GM12878 (cell line): ENCODE results near the gene PF4V1. TPM values are rescaled to one million over a fixed set of nuclear protein-coding genes. Genes with fewer than 3 reads are reported as not detected.

ENCODE experiments used
- ATAC-seq: fragments of 200-7000 bp; cut with Tn5 transposase; 3 replicates; pipeline ENCODE4 v1.9.1; 2020; ENCODE audit warnings: mild to moderate bottlenecking, moderate library complexity
- BruUV-seq: library from RNA; stranded (reverse); fragments of 400-500 nt; replicated peaks from 2 replicates; lab custom pipeline; 2021; lab: Mats Ljungman, UMichigan
- CTCF ChIA-PET: fragments of 300-600 bp; sonication (Branson Sonifier 250); formaldehyde crosslinking; extraction: SDS; loops from one replicate; lab custom pipeline; 2021; ENCODE audit warnings: inconsistent platforms; lab: Yijun Ruan, JAX
- POLR2A ChIA-PET: fragments of 350-600 bp; formaldehyde crosslinking; extraction: SDS; loops from one replicate; lab custom pipeline; 2021; ENCODE audit warnings: inconsistent platforms; lab: Charles Lee
- RAD21 ChIA-PET: fragments of 300-600 bp; sonication (Branson Sonifier 250); formaldehyde crosslinking; loops from one replicate; lab custom pipeline; 2023; ENCODE audit warnings: antibody characterized with exemption; ENCODE audit not compliant: unreplicated experiment; lab: Charles Lee
- SMC1A ChIA-PET: fragments of 300-600 bp; sonication (Branson Sonifier 250); formaldehyde crosslinking; loops from one replicate; lab custom pipeline; 2023; ENCODE audit not compliant: unreplicated experiment, uncharacterized antibody; lab: Charles Lee
- DNase-seq: peaks from one replicate; pipeline ENCODE4 v3.0.0-alpha.2; 2011; ENCODE audit warnings: low read depth, low spot score
- FAIRE-seq: peaks from 3 replicates; lab custom pipeline; 2011; peaks lifted over from hg19 to GRCh38; lab: Jason Lieb, UNC
- H2AFZ ChIP-seq: 2 replicates; pipeline ENCODE4 v1.6.0; 2011; ENCODE audit warnings: low read depth, low read length, control low read depth; ENCODE audit not compliant: control insufficient read depth
- H3K27ac ChIP-seq: 2 replicates; pipeline ENCODE4 v1.5.1; 2011; ENCODE audit warnings: control low read depth; ENCODE audit not compliant: control insufficient read depth, insufficient read depth
- H3K27me3 ChIP-seq, 2 experiments: replicated peaks in 1 of 2; 2 replicates each; pipeline versions ENCODE4 v1.6.0 to v1.6.1; 2011; ENCODE audit warnings: low read length in 1 of 2; ENCODE audit not compliant: control insufficient read depth in 2 of 2, insufficient read depth in 2 of 2
- H3K36me3 ChIP-seq, 2 experiments: 2 replicates each; pipeline ENCODE4 v1.5.1; 2011; ENCODE audit warnings: low read length in 1 of 2; ENCODE audit not compliant: control insufficient read depth in 2 of 2, insufficient read depth in 2 of 2
- H3K4me1 ChIP-seq: 2 replicates; pipeline ENCODE4 v1.6.1; 2011; ENCODE audit warnings: mild to moderate bottlenecking, low read length, moderate library complexity, mixed read lengths; ENCODE audit not compliant: control insufficient read depth, insufficient read depth
- H3K4me2 ChIP-seq: 2 replicates; pipeline ENCODE4 v1.6.0; 2011; ENCODE audit warnings: control low read depth; ENCODE audit not compliant: control insufficient read depth, insufficient read depth
- H3K4me3 ChIP-seq: fragments of 200-600 bp; sonication (generic); 2 replicates; pipeline ENCODE4 v1.5.1; 2016
- H3K79me2 ChIP-seq: 2 replicates; pipeline ENCODE4 v1.6.0; 2011; ENCODE audit warnings: low read length; ENCODE audit not compliant: control insufficient read depth, insufficient read depth
- H3K9ac ChIP-seq: 2 replicates; pipeline ENCODE4 v1.8.0; 2011; ENCODE audit warnings: low read length, control low read depth, mixed read lengths; ENCODE audit not compliant: control insufficient read depth, insufficient read depth
- H3K9me3 ChIP-seq: replicated peaks from 3 replicates; pipeline ENCODE4 v1.5.1; 2011; ENCODE audit warnings: mild to moderate bottlenecking, low read length; ENCODE audit not compliant: control insufficient read depth, insufficient read depth
- H4K20me1 ChIP-seq: 2 replicates; pipeline ENCODE4 v1.6.0; 2011; ENCODE audit not compliant: control insufficient read depth, insufficient read depth
- BACH1 ChIP-seq: fragments of 450-650 bp; IDR thresholded peaks from 2 replicates; pipeline ENCODE4 v1.6.1; 2017; ENCODE audit warnings: mild to moderate bottlenecking, borderline replicate concordance
- RBBP5 ChIP-seq: fragments of 200-600 bp; sonication (generic); conservative IDR thresholded peaks from 2 replicates; pipeline ENCODE4 v1.6.1; 2016
- RELA ChIP-seq: fragments of 450-650 bp; IDR thresholded peaks from 2 replicates; pipeline ENCODE4 v1.8.0; 2014; ENCODE audit warnings: borderline replicate concordance; ENCODE audit not compliant: partially characterized antibody
- SKIL ChIP-seq: fragments of 450-650 bp; IDR thresholded peaks from 2 replicates; pipeline ENCODE4 v1.6.1; 2017; ENCODE audit warnings: mild to moderate bottlenecking, low read depth, inconsistent platforms; ENCODE audit not compliant: poor library complexity, severe bottlenecking
- TAF1 ChIP-seq: IDR thresholded peaks from 2 replicates; pipeline ENCODE4 v1.6.1; 2011; ENCODE audit warnings: mild to moderate bottlenecking, low read depth, low read length, borderline replicate concordance
- ZNF207 ChIP-seq: fragments of 450-650 bp; IDR thresholded peaks from 2 replicates; pipeline ENCODE4 v1.6.1; 2014; ENCODE audit warnings: antibody characterized with exemption, mild to moderate bottlenecking, borderline replicate concordance
- ZNF687 ChIP-seq: fragments of 450-650 bp; IDR thresholded peaks from 2 replicates; pipeline ENCODE4 v1.6.1; 2017; ENCODE audit warnings: mild to moderate bottlenecking, moderate library complexity
- ZZZ3 ChIP-seq: IDR thresholded peaks from 2 replicates; pipeline ENCODE4 v1.6.1; 2011; ENCODE audit warnings: low read depth; ENCODE audit not compliant: control insufficient read depth, insufficient read length
- WGBS: methylation state at CpG from one replicate; pipeline ENCODE4 v1.1.6; 2016; ENCODE audit warnings: low lambda C conversion rate; ENCODE audit not compliant: insufficient replicate concordance, insufficient coverage; ENCODE audit errors: missing lambda C conversion rate; 5-methylcytosine and 5-hydroxymethylcytosine counted together
- in situ Hi-C: fragments of 300-500 bp; cut with MboI; formaldehyde crosslinking; loops from 9 replicates; pipeline ENCODE4 v1.14.3; 2018; ENCODE audit warnings: mixed read lengths
- intact Hi-C: fragments of 100-400 bp; cut with micrococcal nuclease; formaldehyde crosslinking; loops from one replicate; pipeline ENCODE4 v1.14.2; 2022; ENCODE audit not compliant: unreplicated experiment
- polyA plus RNA-seq, 11 experiments: library from polyadenylated mRNA; depleted of rRNA in 4 of 11; unstranded in 6 of 11; stranded (reverse) in 5 of 11; fragments of >200 nt; fragmentation: Nextera tagmentation in 4 of 11; fragmentation: Illumina TruSeq in 1 of 11; extraction: Ambion mirVana in 4 of 11; extraction: Trizol in 1 of 11; gene quantifications; 1 replicate in 1 of 11; 2 replicates in 10 of 11; pipeline versions ENCODE4 v1.2.1 to v1.2.3, GENCODE V29; 2011 to 2016; ENCODE audit warnings: inconsistent platforms in 2 of 11, missing spikeins in 2 of 11, low read depth in 1 of 11
- total RNA-seq, 4 experiments: library from RNA; depleted of rRNA in 3 of 4; stranded (reverse); fragments of >200 nt in 3 of 4; fragmentation: Illumina TruSeq in 1 of 4; extraction: Trizol in 1 of 4; gene quantifications; 2 replicates each; pipeline versions ENCODE4 v1.2.1 to v1.2.3, GENCODE V29; 2013 to 2021
- TF ChIP-seq, protein P1 (sequence below): fragments of 450-650 bp; IDR thresholded peaks from 2 replicates; pipeline ENCODE4 v1.6.1; 2017; ENCODE audit warnings: borderline replicate concordance
- TF ChIP-seq, protein P2 (sequence below): IDR thresholded peaks from 2 replicates; pipeline ENCODE4 v1.6.1; 2012; ENCODE audit warnings: improper control_type of control experiment, low read depth, low read length; ENCODE audit not compliant: insufficient replicate concordance

The PF4V1 gene
- total and polyA plus RNA-seq, 10 of the 15 experiments (the other 5 are each of a cell fraction or from before 2014, with no cell fraction given) = not detected

DNA sequence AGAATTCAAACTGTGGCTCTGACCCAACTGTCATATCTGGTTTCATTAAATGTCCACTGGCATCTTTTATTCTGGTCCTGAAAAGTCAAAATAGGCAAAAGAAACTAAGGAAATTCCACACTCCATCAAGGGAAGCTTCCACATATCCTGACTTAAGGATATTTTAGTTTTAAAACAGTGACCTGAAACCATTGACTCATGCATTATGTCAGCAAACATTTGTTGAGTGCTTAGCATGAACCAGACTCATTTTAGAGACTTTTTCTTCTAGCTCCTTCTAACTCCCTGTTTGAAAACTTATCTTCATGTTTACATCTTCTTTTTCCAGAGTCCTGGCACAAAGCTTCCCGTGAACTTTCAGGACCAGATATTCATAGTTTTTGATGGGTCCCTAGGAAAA, 9.2 kb downstream of the PF4V1 start:
- ChIA-PET RAD21 (interaction anchor here (0.8 to 1.2 kb wide), 2 partner anchors 198 to 199 kb away, joined by 3 read pairs; no protein-coding TSS in a partner anchor), CTCF (interaction anchor here (1.4 to 4.8 kb wide), 6 partner anchors 41 to 273 kb away, joined by 3 to 71 read pairs (median 5); no protein-coding TSS in a partner anchor), SMC1A (interaction anchor here (0.7 to 2.2 kb wide), 8 partner anchors 13 to 442 kb away, joined by 3 to 12 read pairs (median 3); no protein-coding TSS in a partner anchor), POLR2A (no interaction called here)
- Histone ChIP-seq H4K20me1 (no peaks in the 10 kb centered on the region), H3K36me3 (no peaks in the 10 kb centered on the region), H3K27me3 (peaks cover 2 to 6% of the 10 kb centered on the region in 2 experiments; a peak in 2 of 4 replicates), H2AFZ (no peak overlapping the region), H3K9me3 (no peaks in the 10 kb centered on the region), H3K4me3 (no peak overlapping the region), H3K4me2 (no peak overlapping the region), H3K79me2 (no peaks in the 10 kb centered on the region), H3K4me1 (no peaks in the 10 kb centered on the region), H3K27ac (no peak overlapping the region), H3K9ac (no peak overlapping the region)
- in situ Hi-C loops = no loop called here
- no peak for FAIRE-seq
- BruUV-seq = no TSS peak
- DNase-seq = no peak
- WGBS = 0% methylated on average over 1 of the region's 1 CpG
- ATAC-seq = no peak
- intact Hi-C loops = loop anchor here (10.0 kb wide), 1 partner anchor 288 kb away; no protein-coding TSS in a partner anchor
- TF ChIP-seq SKIL (no peak), RELA (no peak), RBBP5 (no peak), ZZZ3 (no peak), BACH1 (no peak), ZNF687 (no peak), TAF1 (no peak), ZNF207 (no peak)
- TF ChIP-seq, protein P1, sequence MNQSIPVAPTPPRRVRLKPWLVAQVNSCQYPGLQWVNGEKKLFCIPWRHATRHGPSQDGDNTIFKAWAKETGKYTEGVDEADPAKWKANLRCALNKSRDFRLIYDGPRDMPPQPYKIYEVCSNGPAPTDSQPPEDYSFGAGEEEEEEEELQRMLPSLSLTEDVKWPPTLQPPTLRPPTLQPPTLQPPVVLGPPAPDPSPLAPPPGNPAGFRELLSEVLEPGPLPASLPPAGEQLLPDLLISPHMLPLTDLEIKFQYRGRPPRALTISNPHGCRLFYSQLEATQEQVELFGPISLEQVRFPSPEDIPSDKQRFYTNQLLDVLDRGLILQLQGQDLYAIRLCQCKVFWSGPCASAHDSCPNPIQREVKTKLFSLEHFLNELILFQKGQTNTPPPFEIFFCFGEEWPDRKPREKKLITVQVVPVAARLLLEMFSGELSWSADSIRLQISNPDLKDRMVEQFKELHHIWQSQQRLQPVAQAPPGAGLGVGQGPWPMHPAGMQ = no peak
- TF ChIP-seq, protein P2, sequence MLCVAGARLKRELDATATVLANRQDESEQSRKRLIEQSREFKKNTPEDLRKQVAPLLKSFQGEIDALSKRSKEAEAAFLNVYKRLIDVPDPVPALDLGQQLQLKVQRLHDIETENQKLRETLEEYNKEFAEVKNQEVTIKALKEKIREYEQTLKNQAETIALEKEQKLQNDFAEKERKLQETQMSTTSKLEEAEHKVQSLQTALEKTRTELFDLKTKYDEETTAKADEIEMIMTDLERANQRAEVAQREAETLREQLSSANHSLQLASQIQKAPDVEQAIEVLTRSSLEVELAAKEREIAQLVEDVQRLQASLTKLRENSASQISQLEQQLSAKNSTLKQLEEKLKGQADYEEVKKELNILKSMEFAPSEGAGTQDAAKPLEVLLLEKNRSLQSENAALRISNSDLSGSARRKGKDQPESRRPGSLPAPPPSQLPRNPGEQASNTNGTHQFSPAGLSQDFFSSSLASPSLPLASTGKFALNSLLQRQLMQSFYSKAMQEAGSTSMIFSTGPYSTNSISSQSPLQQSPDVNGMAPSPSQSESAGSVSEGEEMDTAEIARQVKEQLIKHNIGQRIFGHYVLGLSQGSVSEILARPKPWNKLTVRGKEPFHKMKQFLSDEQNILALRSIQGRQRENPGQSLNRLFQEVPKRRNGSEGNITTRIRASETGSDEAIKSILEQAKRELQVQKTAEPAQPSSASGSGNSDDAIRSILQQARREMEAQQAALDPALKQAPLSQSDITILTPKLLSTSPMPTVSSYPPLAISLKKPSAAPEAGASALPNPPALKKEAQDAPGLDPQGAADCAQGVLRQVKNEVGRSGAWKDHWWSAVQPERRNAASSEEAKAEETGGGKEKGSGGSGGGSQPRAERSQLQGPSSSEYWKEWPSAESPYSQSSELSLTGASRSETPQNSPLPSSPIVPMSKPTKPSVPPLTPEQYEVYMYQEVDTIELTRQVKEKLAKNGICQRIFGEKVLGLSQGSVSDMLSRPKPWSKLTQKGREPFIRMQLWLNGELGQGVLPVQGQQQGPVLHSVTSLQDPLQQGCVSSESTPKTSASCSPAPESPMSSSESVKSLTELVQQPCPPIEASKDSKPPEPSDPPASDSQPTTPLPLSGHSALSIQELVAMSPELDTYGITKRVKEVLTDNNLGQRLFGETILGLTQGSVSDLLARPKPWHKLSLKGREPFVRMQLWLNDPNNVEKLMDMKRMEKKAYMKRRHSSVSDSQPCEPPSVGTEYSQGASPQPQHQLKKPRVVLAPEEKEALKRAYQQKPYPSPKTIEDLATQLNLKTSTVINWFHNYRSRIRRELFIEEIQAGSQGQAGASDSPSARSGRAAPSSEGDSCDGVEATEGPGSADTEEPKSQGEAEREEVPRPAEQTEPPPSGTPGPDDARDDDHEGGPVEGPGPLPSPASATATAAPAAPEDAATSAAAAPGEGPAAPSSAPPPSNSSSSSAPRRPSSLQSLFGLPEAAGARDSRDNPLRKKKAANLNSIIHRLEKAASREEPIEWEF = no peak
